Mesenchymal stem cell (in vitro differentiated cells and primary cell): ENCODE results near the gene BORCS8.

ENCODE experiments used
- DNase-seq: peaks from one replicate; pipeline ENCODE4 v3.0.0-alpha.2; 2013
- H2AFZ ChIP-seq: one replicate; pipeline ENCODE4 v1.6.1; 2013; ENCODE audit warnings: low read depth, mild to moderate bottlenecking, control low read depth, inconsistent platforms, low read length, moderate library complexity
- H2AK5ac ChIP-seq: 2 replicates; pipeline ENCODE4 v1.6.1; 2013; ENCODE audit warnings: low read length, moderate library complexity, mild to moderate bottlenecking, inconsistent platforms; ENCODE audit not compliant: severe bottlenecking
- H2BK120ac ChIP-seq: one replicate; pipeline ENCODE4 v1.6.1; 2013; ENCODE audit warnings: low read depth, mild to moderate bottlenecking, inconsistent platforms, low read length, moderate library complexity
- H2BK12ac ChIP-seq, 2 experiments: one replicate each; pipeline ENCODE4 v1.6.1; 2013; ENCODE audit warnings: inconsistent platforms in 2 of 2, low read length in 2 of 2, mild to moderate bottlenecking in 2 of 2, moderate library complexity in 2 of 2, control low read depth in 1 of 2
- H2BK15ac ChIP-seq: one replicate; pipeline ENCODE4 v1.6.1; 2013; ENCODE audit warnings: mild to moderate bottlenecking, low read depth, inconsistent platforms; ENCODE audit not compliant: poor library complexity, severe bottlenecking
- H2BK5ac ChIP-seq: 2 replicates; pipeline ENCODE4 v1.6.1; 2013; ENCODE audit warnings: low read depth, mild to moderate bottlenecking, low read length, control low read depth, inconsistent platforms; ENCODE audit not compliant: poor library complexity, severe bottlenecking
- H3K14ac ChIP-seq, 2 experiments: one replicate each; pipeline ENCODE4 v1.6.1; 2013; ENCODE audit warnings: inconsistent platforms in 2 of 2, low read length in 2 of 2, control low read depth in 1 of 2, mild to moderate bottlenecking in 1 of 2, moderate library complexity in 1 of 2
- H3K18ac ChIP-seq, 2 experiments: one replicate each; pipeline ENCODE4 v1.6.1; 2013; ENCODE audit warnings: inconsistent platforms in 2 of 2, low read length in 2 of 2, control low read depth in 1 of 2, low read depth in 1 of 2, mild to moderate bottlenecking in 1 of 2
- H3K23ac ChIP-seq, 2 experiments: one replicate each; pipeline ENCODE4 v1.6.1; 2013; ENCODE audit warnings: inconsistent platforms in 2 of 2, low read length in 2 of 2, mild to moderate bottlenecking in 2 of 2, moderate library complexity in 2 of 2, control low read depth in 1 of 2
- H3K27ac ChIP-seq: 2 replicates; pipeline ENCODE4 v1.5.1; 2013; ENCODE audit warnings: mild to moderate bottlenecking, moderate library complexity, low read length, control low read depth, inconsistent platforms; ENCODE audit not compliant: poor library complexity, severe bottlenecking
- H3K27me3 ChIP-seq, 2 experiments: 2 replicates each; pipeline versions ENCODE4 v1.6.1 to v1.7.0; 2013; ENCODE audit warnings: low read length in 2 of 2, mild to moderate bottlenecking in 2 of 2, moderate library complexity in 2 of 2, control low read depth in 1 of 2, inconsistent platforms in 1 of 2; ENCODE audit not compliant: control insufficient read depth in 1 of 2, insufficient read depth in 1 of 2
- H3K36me3 ChIP-seq, 2 experiments: 2 replicates each; pipeline versions ENCODE4 v1.6.1 to v1.7.0; 2013; ENCODE audit warnings: low read length in 2 of 2, control low read depth in 1 of 2, inconsistent platforms in 1 of 2, low read depth in 1 of 2, mild to moderate bottlenecking in 1 of 2; ENCODE audit not compliant: insufficient read depth in 2 of 2, control insufficient read depth in 1 of 2
- H3K4ac ChIP-seq, 2 experiments: one replicate each; pipeline ENCODE4 v1.6.1; 2013; ENCODE audit warnings: inconsistent platforms in 2 of 2, low read length in 2 of 2, mild to moderate bottlenecking in 2 of 2, moderate library complexity in 2 of 2, control low read depth in 1 of 2, low read depth in 1 of 2
- H3K4me1 ChIP-seq: 2 replicates; pipeline ENCODE4 v1.6.1; 2013; ENCODE audit warnings: low read depth, low read length, control low read depth; ENCODE audit not compliant: control insufficient read depth, insufficient read depth
- H3K4me2 ChIP-seq: 2 replicates; pipeline ENCODE4 v1.6.1; 2013; ENCODE audit warnings: low read length, mild to moderate bottlenecking, inconsistent platforms; ENCODE audit not compliant: poor library complexity, severe bottlenecking
- H3K4me3 ChIP-seq, 2 experiments: 2 replicates each; pipeline versions ENCODE4 v1.5.1 to v1.7.0; 2013; ENCODE audit warnings: low read length in 2 of 2, mild to moderate bottlenecking in 2 of 2, control low read depth in 1 of 2, low read depth in 1 of 2; ENCODE audit not compliant: insufficient read depth in 1 of 2
- H3K79me1 ChIP-seq: replicated peaks from 2 replicates; pipeline ENCODE4 v1.6.1; 2013; ENCODE audit warnings: mild to moderate bottlenecking, control low read depth, low read length, inconsistent platforms; ENCODE audit not compliant: poor library complexity, severe bottlenecking
- H3K9ac ChIP-seq: 2 replicates; pipeline ENCODE4 v1.7.0; 2013; ENCODE audit warnings: mild to moderate bottlenecking, low read length, moderate library complexity
- H3K9me3 ChIP-seq: 2 replicates; pipeline ENCODE4 v1.7.0; 2013; ENCODE audit warnings: mild to moderate bottlenecking, low read length; ENCODE audit not compliant: control insufficient read depth
- H4K8ac ChIP-seq: one replicate; pipeline ENCODE4 v1.6.1; 2013; ENCODE audit warnings: inconsistent platforms, mild to moderate bottlenecking, low read length, moderate library complexity
- H4K91ac ChIP-seq: one replicate; pipeline ENCODE4 v1.6.1; 2013; ENCODE audit warnings: mild to moderate bottlenecking, low read length, inconsistent platforms
- WGBS: methylation state at CpG from one replicate; pipeline ENCODE4 v1.1.7; 2013; ENCODE audit warnings: mixed read lengths; 5-methylcytosine and 5-hydroxymethylcytosine counted together

The BORCS8 gene

GRCh38 chr19:19211499-19212420 is 19.8 kb upstream of the BORCS8 start, which contains the start of gene NCAN:
TSS of gene NCAN (plus strand) at chr19:19211958. CDS start at chr19:19216954, 4,996 bp downstream.
- H3K79me1 ChIP-seq = no peaks in the 10 kb centered on the region
- no peak within 1 kb of the TSS for H3K4me2 ChIP-seq
- no peak within 1 kb of the TSS for H2BK12ac ChIP-seq
- H3K36me3 ChIP-seq = no peaks in the 10 kb centered on the region
- H2BK15ac ChIP-seq = no peak within 1 kb of the TSS
- DNase-seq = no peak
- peaks cover 45 to 65% of the 10 kb centered on the region in 2 experiments for H3K27me3 ChIP-seq
- H3K4me1 ChIP-seq = peaks cover 2% of the 10 kb centered on the region
- H3K14ac ChIP-seq = no peak within 1 kb of the TSS
- no peak within 1 kb of the TSS for H3K4ac ChIP-seq
- no peak within 1 kb of the TSS for H3K4me3 ChIP-seq
- H3K9me3 ChIP-seq = no peaks in the 10 kb centered on the region
- H3K18ac ChIP-seq = no peak within 1 kb of the TSS
- H2AFZ ChIP-seq = no peak within 1 kb of the TSS
- no peak within 1 kb of the TSS for H2BK120ac ChIP-seq
- H3K23ac ChIP-seq = no peak within 1 kb of the TSS
- no peak within 1 kb of the TSS for H3K9ac ChIP-seq
- no peak within 1 kb of the TSS for H2AK5ac ChIP-seq
- no peak within 1 kb of the TSS for H4K8ac ChIP-seq
- no peak within 1 kb of the TSS for H2BK5ac ChIP-seq
- 9% methylated on average over 52 of the region's 54 CpGs for WGBS
- no peak within 1 kb of the TSS for H3K27ac ChIP-seq
- H4K91ac ChIP-seq = no peak within 1 kb of the TSS

- no peak overlapping the region for H3K18ac ChIP-seq
- no peaks in the 10 kb centered on the region for H3K79me1 ChIP-seq
- no peak overlapping the region for H2BK15ac ChIP-seq
- no peak overlapping the region for H3K14ac ChIP-seq
- no peak overlapping the region for H2AK5ac ChIP-seq
- no peak overlapping the region for H2AFZ ChIP-seq
- no peak overlapping the region for H3K4me2 ChIP-seq
- H4K91ac ChIP-seq = no peak overlapping the region
- peaks cover 49 to 67% of the 10 kb centered on the region in 2 experiments for H3K27me3 ChIP-seq
- 67% methylated on average over 9 of the region's 9 CpGs for WGBS
- H3K23ac ChIP-seq = no peak overlapping the region
- no peak for DNase-seq
- H2BK12ac ChIP-seq = no peak overlapping the region
- peaks cover 2% of the 10 kb centered on the region for H3K4me1 ChIP-seq
- no peak overlapping the region for H4K8ac ChIP-seq
- no peak overlapping the region for H3K9ac ChIP-seq
- no peak overlapping the region for H3K27ac ChIP-seq
- H3K4me3 ChIP-seq = no peak overlapping the region
- H3K36me3 ChIP-seq = no peaks in the 10 kb centered on the region
- H2BK5ac ChIP-seq = no peak overlapping the region
- no peaks in the 10 kb centered on the region for H3K9me3 ChIP-seq
- no peak overlapping the region for H3K4ac ChIP-seq
- H2BK120ac ChIP-seq = no peak overlapping the region
Observed at GRCh38 chr19:19209372-19209771, 17.4 kb upstream of the BORCS8 start.

- Histone ChIP-seq H3K27me3 (peaks cover 34 to 53% of the 10 kb centered on the region in 2 experiments), H2BK15ac (no peak overlapping the region), H4K8ac (no peak overlapping the region), H3K18ac (no peak overlapping the region), H2AFZ (peak overlapping the region; percentile 10), H3K79me1 (no peaks in the 10 kb centered on the region), H2AK5ac (no peak overlapping the region), H3K14ac (peak overlapping the region in 1 of 2 experiments; percentile 62), H3K23ac (no peak overlapping the region), H3K36me3 (no peaks in the 10 kb centered on the region), H2BK5ac (no peak overlapping the region), H3K4ac (no peak overlapping the region), H3K27ac (no peak overlapping the region), H4K91ac (no peak overlapping the region), H3K4me1 (peaks cover 6% of the 10 kb centered on the region), H2BK120ac (no peak overlapping the region), H2BK12ac (no peak overlapping the region), H3K9ac (no peak overlapping the region), H3K9me3 (no peaks in the 10 kb centered on the region), H3K4me2 (no peak overlapping the region), H3K4me3 (no peak overlapping the region)
- WGBS = 72% methylated on average over 6 of the region's 8 CpGs
- no peak for DNase-seq
Observed at GRCh38 chr19:19207637-19208572, 16.0 kb upstream of the BORCS8 start.

GRCh38 chr19:19206938-19207337 is 15.0 kb upstream of the BORCS8 start:
- no peak overlapping the region for H3K4me2 ChIP-seq
- H4K8ac ChIP-seq = no peak overlapping the region
- no peak overlapping the region for H3K4me3 ChIP-seq
- no peak overlapping the region for H3K4ac ChIP-seq
- H2AFZ ChIP-seq = no peak overlapping the region
- peaks cover 4 to 5% of the 10 kb centered on the region in 2 experiments for H3K36me3 ChIP-seq
- no peak overlapping the region for H3K18ac ChIP-seq
- H2AK5ac ChIP-seq = no peak overlapping the region
- whole genome bisulfite sequencing = 76% methylated on average over 5 of the region's 5 CpGs
- H3K79me1 ChIP-seq = peaks cover 3% of the 10 kb centered on the region
- no peak overlapping the region for H2BK15ac ChIP-seq
- H2BK120ac ChIP-seq = no peak overlapping the region
- H2BK5ac ChIP-seq = no peak overlapping the region
- no peak overlapping the region for H3K9ac ChIP-seq
- H3K27ac ChIP-seq = no peak overlapping the region
- no peak overlapping the region for H3K23ac ChIP-seq
- H4K91ac ChIP-seq = no peak overlapping the region
- H3K14ac ChIP-seq = peak overlapping the region in 1 of 2 experiments; percentile 62
- H2BK12ac ChIP-seq = no peak overlapping the region
- peaks cover 24 to 45% of the 10 kb centered on the region in 2 experiments for H3K27me3 ChIP-seq
- peaks cover 12% of the 10 kb centered on the region for H3K4me1 ChIP-seq
- DNase-seq = no peak
- H3K9me3 ChIP-seq = no peaks in the 10 kb centered on the region
